HG03558 (cell line): ENCODE data around the gene IGFL2.
"Not testable (repeated sequence)": the region's sequence is repeated elsewhere in the genome, so short reads cannot be mapped to it uniquely, and the experiment has no call there.

Source experiments
- ATAC-seq: cut with Tn5 transposase; IDR thresholded peaks from one replicate; pipeline ENCODE4 v1.9.1; 2021; ENCODE audit warnings: moderate number of reproducible peaks; ENCODE audit not compliant: unreplicated experiment; ENCODE audit errors: extremely low read depth

IGFL2 gene

GRCh38 chr19:46147791-46148288 lies at the start of gene IGFL2:
IGFL2 (plus strand) TSS chr19:46148238; CDS start chr19:46148279, 41 bp downstream.
- no peak for ATAC-seq

DNA sequence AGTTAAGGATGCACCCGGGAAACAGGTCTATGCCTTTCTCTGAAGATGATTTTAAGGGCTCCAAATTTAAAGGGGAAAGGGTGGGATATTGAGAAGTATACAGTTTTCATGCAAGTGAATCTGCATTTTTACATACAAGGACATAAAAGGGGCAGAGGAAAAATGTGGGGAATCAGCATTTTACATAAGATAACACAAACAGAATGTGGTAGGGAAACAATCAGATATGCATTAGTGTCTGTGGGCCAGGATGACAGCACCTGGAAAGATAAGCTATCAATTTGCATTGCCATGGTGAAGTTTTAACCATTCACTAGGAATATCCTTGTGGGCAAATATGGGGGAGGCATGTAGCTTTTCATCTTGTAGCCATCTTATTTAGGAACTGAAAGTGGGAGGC lies 47.7 kb upstream of the IGFL2 start:
- ATAC-seq = no peak

DNA sequence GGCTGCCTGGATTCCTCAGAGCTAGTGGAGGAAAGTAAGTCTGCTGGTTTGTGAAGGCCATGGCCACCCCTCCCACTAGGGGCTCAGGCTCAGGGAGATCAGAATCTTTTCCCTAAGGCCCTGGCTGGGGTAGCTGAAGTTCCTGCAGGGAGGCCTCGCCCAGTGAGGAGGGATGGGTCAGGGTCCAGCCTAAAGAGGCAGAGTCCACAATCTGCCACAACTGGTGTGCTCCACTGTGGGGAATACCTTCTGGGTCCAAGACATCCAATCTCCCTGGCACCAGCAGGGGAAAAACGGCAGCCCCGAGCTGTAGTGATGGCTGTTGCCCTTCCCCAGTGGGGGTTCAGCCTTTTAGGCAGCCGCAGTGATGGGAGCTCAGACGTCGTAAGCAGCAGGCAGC lies 46.7 kb upstream of the IGFL2 start:
- no peak for ATAC-seq

DNA sequence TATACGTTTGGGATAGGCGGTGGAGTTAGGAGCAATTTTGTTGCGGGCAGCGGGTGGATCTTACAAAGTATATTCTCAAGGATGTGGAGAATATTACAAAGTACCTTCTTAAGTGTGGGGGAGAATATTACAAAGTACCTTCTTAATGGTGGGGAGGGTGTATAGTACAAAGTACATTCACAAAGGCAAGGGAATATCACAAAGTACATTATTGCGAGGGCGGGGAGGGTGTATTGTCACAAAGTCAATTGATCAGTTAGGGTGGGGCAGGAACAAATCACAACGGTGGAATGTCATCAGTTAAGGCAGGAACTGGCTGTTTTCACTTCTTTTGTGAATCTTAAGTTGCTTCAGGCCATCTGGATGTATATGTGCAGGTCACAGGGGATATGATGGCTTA lies 45.7 kb upstream of the IGFL2 start:
- not testable (repeated sequence) for ATAC-seq

DNA sequence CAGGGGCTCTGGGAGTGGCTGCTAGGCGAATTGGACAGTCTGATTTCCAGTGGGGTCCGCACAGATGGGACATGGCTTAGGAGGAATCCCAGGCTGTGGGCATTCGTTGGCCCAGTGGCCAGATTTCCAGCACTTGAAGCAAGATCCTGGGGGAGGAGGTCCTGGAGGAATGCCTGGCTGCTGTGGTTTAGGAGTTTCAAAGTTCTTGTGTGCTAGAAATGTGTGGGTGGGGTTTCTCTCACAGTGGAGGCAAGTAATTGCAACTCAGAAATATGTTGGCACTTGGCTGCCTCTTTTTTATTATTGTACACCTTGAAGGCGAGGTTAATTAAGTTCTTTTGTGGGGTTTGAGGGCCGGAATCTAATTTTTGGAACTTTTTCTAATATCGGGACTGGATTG lies 40.7 kb upstream of the IGFL2 start:
- ATAC-seq = no peak

DNA sequence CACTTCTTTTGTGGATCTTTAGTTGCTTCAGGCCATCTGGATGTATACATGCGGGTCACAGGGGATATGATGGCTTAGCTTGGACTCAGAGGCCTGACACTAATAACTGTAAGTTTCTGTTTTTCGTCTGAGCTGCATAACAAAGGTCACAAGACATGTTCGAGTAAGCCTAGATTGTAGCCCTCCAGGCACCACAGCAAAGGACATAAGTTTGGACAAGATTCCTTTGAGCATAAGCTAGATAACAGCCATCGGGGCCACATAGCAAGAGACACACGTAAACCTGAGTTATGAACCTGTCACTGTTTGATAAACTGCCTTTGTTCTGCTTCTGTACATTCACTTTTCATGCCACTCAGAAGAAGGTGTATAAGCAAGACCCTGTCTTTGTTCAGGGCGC lies 38.2 kb upstream of the IGFL2 start:
- ATAC-seq = no peak

DNA sequence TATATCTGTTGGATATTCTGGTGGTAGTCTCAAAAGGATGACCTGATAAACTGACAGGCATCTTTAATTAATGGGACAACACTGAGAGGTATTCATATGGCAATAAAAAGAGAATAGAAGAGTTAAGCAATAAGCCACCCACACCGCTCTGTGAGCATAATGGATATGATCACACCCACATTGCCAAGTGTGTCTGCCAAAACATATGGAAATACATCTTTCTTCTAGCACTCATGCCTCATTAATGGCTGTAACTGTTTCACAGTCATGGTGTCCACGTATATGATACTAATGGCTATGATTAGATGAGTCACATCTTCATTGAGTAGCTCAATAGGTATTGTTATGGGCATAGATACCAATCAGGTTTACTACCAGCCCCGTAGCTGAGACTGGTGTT lies 36.7 kb upstream of the IGFL2 start:
- no peak for ATAC-seq

GRCh38 chr19:46112527-46112926 lies 35.5 kb upstream of the IGFL2 start:
- ATAC-seq = no peak

DNA sequence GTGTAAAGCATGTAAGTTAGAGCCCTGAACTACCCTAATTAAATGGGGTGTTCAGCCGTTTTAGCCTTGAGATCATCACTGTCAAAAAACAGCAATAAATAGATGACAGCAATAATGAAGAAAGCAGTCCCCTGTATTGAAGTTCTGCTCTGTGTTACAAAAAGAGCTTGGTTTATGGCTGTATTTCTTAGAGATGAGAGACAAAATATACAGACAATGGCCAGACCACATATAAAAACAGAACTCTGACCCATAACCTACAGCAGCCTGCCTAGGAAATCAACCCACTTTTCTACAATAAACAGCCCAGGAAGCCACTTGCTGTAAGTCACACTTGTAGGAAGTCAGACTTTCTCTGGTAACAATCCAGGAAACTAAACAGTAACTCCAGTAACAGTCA lies 34.3 kb upstream of the IGFL2 start:
- ATAC-seq = no peak

GRCh38 chr19:46115396-46116106 lies 32.5 kb upstream of the IGFL2 start:
- no peak for ATAC-seq

DNA sequence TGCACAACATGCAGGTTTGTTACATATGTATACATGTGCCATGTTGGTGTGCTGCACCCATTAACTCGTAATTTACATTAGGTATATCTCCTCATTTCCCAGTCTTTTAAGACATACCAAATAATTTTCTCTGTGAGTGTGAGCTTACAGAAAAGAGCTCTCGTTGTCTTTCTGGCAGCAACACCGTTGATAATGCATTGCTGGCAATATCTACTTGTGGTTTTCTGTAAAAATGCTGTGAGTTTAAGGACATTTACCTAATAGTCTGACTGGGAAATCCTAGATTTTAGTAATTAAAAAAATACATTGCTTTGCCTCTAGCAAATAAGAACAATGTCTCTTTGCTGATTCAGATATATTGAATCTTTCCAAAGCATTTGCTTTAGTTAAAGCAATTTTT lies 31.9 kb upstream of the IGFL2 start:
- no peak for ATAC-seq

DNA sequence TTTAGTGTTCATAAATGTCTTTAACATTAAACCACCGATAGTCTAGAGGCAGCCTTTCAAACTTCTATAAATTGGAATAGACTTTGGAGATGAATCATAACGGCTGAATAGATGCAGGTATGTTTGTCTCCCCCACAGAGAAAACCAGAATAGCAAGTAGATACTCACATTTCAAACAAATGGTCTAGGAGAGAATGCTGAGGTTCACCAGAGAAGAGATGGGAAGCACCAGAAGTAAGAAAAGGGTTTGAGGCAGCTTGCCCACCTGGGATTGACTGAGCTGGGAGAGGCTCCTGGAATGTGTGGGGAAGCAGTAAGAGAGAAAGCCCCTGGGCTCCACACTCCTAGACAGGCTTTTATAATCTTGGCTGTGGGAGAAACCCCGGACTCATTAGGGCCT lies 29.9 kb upstream of the IGFL2 start:
- ATAC-seq = no peak

DNA sequence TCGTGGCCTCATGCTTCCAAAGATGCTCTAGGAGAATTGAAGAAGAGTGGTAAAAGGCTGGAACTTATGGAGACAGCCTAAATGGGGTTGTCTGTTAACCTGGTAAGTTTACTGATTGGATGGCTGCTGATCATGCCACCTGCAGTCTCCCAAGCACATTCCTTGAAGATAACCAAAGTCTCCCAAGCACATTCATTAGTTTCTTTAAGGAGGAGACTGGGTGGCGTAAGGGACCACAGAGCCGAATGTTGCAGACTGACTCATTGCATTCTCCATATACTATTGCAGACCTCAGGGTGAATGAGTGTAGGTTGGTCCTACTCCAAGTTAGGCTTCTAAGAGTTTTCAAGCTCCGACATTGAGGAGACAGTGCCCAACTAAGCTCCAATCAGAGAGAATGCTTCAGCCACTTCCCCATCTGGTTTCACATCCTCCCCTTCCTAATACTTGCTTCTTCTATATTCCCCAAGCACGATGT lies 23.4 kb upstream of the IGFL2 start, which contains the start of gene IGFL3:
Gene IGFL3 (minus strand): TSS at position 51 of the 478 bp plus-strand sequence. CDS start 39 bp downstream, at position 12.
- ATAC-seq = no peak

GRCh38 chr19:46125447-46125846 lies 22.6 kb upstream of the IGFL2 start:
- ATAC-seq = no peak

DNA sequence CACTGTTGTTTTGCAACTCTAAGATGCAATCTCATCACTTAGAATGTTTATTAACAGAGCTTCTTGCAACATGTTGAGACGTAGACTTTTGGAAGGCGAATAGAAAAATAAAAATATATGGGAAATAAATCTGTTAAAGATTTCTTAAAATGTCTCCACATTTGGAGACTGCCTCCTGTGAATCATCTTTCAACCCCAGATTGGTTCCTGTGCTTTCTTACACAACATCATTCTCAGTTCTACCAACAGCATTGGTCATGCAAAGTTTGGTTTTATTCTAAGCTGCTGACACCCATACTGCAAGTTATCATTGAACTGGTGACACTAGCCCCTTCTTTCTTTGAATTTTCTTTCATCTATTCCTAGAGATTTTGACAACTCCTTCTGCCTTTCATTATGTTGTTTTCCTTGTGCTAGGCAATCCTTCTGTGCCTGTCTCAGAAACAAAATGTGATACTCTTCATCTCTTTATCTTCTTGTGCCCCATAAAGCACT lies 21.9 kb upstream of the IGFL2 start:
- no peak for ATAC-seq

- no peak for ATAC-seq
Measured at GRCh38 chr19:46131485-46132143, 16.4 kb upstream of the IGFL2 start.

DNA sequence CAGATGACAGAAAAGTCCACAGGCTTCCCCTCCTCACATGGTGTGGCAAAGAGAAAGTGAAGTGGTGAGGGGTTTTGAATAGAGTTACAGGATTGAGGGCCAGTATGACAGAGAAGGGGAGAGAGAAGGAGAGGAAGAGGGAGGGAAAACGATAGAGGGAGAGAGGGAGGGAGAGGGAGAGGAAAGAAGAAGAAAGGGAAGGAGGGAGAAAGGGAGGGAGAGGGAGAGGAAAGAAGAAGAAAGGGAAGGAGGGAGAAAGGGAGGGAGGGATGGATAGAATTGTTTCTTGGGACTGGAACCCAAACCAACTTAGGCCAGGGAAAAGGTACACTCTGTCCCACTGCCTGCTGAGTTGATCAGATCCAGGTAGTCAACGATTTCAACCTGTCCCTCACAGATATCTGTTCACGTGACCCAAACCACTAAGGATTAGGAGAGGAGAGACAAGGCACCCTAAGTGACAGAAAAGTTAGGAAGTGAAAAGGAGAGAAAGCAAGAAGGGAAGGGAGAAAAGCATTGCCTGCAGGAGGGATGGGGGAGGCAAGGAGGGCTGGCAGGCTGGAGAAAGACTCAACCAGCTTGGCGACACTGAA lies 15.4 kb upstream of the IGFL2 start:
- ATAC-seq = no peak

DNA sequence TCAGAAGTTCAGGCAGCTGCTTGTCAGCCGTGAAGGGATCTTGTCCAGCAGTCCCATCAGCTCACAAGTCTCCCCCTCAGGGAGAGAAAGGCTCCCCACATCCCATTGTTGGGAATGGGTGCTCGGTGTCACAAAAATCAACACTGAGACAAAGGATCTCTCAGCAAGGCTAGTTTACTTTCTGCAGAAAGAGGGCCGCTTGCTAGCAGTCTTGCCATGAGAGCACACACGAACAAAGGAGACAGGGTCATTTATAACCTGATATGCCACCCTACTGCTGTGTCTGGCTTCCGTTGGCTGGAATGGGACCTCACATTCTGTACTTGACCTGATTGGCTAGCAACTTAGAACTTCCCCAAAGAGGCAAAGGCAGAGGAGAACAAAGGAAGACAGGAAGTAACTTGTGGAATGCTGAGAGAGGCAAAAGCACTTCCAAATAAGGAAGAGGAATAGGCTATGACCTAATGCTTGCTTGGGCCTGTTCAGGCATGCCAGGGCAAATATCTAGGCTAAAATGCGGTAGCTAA lies 14.9 kb upstream of the IGFL2 start:
- ATAC-seq = no peak

- ATAC-seq = no peak
Measured at GRCh38 chr19:46133777-46134241, 14.2 kb upstream of the IGFL2 start.

DNA sequence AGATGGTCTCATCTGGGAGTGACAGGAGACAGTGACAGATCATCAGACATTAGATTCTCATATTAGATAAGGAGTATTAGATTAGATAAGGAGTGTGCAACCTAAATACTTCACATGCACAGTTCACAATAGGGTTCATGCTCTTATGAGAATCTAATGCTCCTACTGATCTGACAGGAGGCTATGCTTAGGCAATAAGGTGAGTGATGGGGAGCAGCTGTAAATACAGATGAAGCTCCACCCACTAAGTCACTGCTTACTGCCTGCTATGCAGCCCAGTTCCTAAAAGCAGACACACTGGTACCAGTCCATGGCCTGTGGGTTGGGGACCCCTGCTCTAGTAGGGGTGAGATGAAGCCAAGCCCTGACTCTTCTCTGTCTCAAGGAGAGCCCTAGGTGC lies 13.5 kb upstream of the IGFL2 start:
- no peak for ATAC-seq
